HG02571 (cell line): ENCODE measurements around the gene NSFL1C.
"Not testable (repeated sequence)": the region's sequence is repeated elsewhere in the genome, so short reads cannot be mapped to it uniquely, and the experiment has no call there.

Source experiments
- ATAC-seq: cut with Tn5 transposase; IDR thresholded peaks from one replicate; pipeline ENCODE4 v1.9.1; 2021; ENCODE audit warnings: mild to moderate bottlenecking, moderate library complexity; ENCODE audit not compliant: unreplicated experiment

NSFL1C gene

GRCh38 chr20:1466211-1467081, at the start of gene NSFL1C:
TSS of gene NSFL1C (minus strand) at chr20:1466849. CDS start at chr20:1466824, 25 bp downstream.
- peak; percentile 92 for ATAC-seq

GRCh38 chr20:1513801-1514200, 47.2 kb upstream of the NSFL1C start:
- ATAC-seq, result no peak

GRCh38 chr20:1509237-1509636, 42.6 kb upstream of the NSFL1C start:
- no peak for ATAC-seq

- ATAC-seq, result no peak
These were observed 41.9 kb upstream of the NSFL1C start for GRCh38 chr20:1508574-1508973.

GRCh38 chr20:1507276-1507675, 40.6 kb upstream of the NSFL1C start:
- no peak for ATAC-seq

GRCh38 chr20:1505871-1506270, 39.2 kb upstream of the NSFL1C start:
- ATAC-seq, result no peak

GRCh38 chr20:1505361-1505760, 38.7 kb upstream of the NSFL1C start:
- no peak for ATAC-seq

- peak; percentile 88 for ATAC-seq
These were observed 37.0 kb upstream of the NSFL1C start for GRCh38 chr20:1503564-1504227.

- ATAC-seq, result no peak
These were observed 33.8 kb upstream of the NSFL1C start for GRCh38 chr20:1500496-1500895.

- no peak for ATAC-seq
These were observed 33.1 kb upstream of the NSFL1C start for GRCh38 chr20:1499528-1500420.

- ATAC-seq, result not testable (repeated sequence)
These were observed 30.7 kb upstream of the NSFL1C start for GRCh38 chr20:1497371-1497770.

GRCh38 chr20:1496930-1497329, 30.3 kb upstream of the NSFL1C start:
- ATAC-seq, result no peak

GRCh38 chr20:1494436-1494835, 27.8 kb upstream of the NSFL1C start:
- ATAC-seq, result no peak

GRCh38 chr20:1493536-1493935, 26.9 kb upstream of the NSFL1C start:
- ATAC-seq, result no peak

- no peak for ATAC-seq
These were observed 25.4 kb upstream of the NSFL1C start for GRCh38 chr20:1491860-1492642.

GRCh38 chr20:1491281-1491840, 24.7 kb upstream of the NSFL1C start, which contains the start of gene SIRPB2:
TSS of gene SIRPB2 (minus strand) at chr20:1491420. CDS start at chr20:1491359, 61 bp downstream.
- ATAC-seq, result no peak

GRCh38 chr20:1490643-1491195, 24.1 kb upstream of the NSFL1C start:
- no peak for ATAC-seq

GRCh38 chr20:1489764-1490436, 23.3 kb upstream of the NSFL1C start:
- ATAC-seq, result no peak

GRCh38 chr20:1489325-1489724, 22.7 kb upstream of the NSFL1C start:
- no peak for ATAC-seq
